ENCODE measurements around the gene MRPS6.

The MRPS6 gene

DNA sequence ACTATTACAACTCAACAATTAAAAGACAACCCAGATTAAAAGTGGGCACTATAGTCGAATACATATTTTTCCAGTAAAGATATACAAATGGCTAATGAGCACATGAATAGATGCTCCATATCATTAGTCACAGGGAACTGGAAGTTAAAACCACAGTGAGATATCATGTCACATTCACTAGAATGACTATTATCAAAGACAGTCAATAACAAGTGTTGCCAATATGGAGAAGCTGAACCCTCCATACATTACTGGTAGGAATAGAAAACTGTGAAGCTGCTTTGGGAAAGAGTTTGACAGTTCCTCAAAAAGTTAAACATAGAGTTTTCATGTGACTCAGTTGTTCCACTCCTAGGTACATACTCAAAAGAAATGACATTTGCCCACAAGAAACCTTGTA is 30.6 kb upstream of the MRPS6 start:
- Histone ChIP-seq H3K36me3 (no peaks in the 10 kb centered on the region), H3K4me3 (ENCODE audit: low read depth, low read length) (no peak overlapping the region), H3K4me1 (no peaks in the 10 kb centered on the region), H3K27me3 (peaks cover 55% of the 10 kb centered on the region), H3K9me3 (no peaks in the 10 kb centered on the region)
- TF ChIP-seq, protein P1, sequence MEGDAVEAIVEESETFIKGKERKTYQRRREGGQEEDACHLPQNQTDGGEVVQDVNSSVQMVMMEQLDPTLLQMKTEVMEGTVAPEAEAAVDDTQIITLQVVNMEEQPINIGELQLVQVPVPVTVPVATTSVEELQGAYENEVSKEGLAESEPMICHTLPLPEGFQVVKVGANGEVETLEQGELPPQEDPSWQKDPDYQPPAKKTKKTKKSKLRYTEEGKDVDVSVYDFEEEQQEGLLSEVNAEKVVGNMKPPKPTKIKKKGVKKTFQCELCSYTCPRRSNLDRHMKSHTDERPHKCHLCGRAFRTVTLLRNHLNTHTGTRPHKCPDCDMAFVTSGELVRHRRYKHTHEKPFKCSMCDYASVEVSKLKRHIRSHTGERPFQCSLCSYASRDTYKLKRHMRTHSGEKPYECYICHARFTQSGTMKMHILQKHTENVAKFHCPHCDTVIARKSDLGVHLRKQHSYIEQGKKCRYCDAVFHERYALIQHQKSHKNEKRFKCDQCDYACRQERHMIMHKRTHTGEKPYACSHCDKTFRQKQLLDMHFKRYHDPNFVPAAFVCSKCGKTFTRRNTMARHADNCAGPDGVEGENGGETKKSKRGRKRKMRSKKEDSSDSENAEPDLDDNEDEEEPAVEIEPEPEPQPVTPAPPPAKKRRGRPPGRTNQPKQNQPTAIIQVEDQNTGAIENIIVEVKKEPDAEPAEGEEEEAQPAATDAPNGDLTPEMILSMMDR (IDR thresholded peaks at IDR 0.05; ENCODE audit: low read depth, low read length), result no peak
- DNase-seq, result no peak

DNA sequence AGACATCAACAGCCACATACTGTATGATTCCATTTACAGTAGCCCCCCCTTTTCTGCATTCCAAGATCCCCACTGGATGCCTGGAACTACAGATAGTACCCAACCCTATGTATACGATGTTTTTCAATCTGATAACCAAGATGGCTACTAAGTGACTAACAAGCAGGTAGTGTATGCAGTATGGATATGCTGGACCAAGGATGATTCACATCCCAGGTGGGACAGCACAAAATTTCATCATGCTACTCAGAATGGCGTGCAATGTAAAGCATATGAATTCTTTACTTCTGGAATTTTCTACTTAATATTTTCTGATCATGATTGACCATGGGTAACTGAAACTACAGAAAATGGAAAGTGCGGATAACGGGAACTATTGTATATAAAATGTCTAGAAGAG is 30.0 kb upstream of the MRPS6 start:
- TF ChIP-seq, protein P1 (IDR thresholded peaks at IDR 0.05; ENCODE audit: low read depth, low read length), result no peak
- Histone ChIP-seq H3K9me3 (no peaks in the 10 kb centered on the region), H3K4me1 (no peaks in the 10 kb centered on the region), H3K27me3 (peaks cover 50% of the 10 kb centered on the region), H3K36me3 (no peaks in the 10 kb centered on the region), H3K4me3 (ENCODE audit: low read depth, low read length) (no peak overlapping the region)
- no peak for DNase-seq

DNA sequence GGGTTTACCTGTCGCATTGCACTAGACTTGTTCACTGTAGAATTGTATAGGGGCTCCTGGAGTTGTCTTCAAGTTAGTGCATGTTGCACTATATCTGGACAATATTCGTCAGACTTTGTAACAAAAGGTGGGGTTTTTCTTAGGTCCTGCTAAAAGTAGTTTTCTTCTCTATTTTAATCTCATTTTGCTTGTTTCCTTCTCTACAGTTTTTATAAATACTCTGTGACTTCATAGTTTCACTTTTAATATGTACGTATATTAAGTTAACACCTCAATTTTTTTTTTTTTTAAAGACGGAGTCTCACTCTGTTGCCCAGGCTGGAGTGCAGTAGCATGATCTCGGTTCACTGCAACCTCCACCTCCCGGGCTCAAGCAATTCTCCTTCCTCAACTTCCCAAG is 26.5 kb upstream of the MRPS6 start:
- Histone ChIP-seq H3K36me3 (no peaks in the 10 kb centered on the region), H3K4me1 (no peaks in the 10 kb centered on the region), H3K4me3 (ENCODE audit: low read depth, low read length) (no peak overlapping the region), H3K27me3 (peaks cover 25% of the 10 kb centered on the region), H3K9me3 (no peaks in the 10 kb centered on the region)
- TF ChIP-seq, protein P1 (IDR thresholded peaks at IDR 0.05; ENCODE audit: low read depth, low read length), result no peak
- DNase-seq, result no peak

DNA sequence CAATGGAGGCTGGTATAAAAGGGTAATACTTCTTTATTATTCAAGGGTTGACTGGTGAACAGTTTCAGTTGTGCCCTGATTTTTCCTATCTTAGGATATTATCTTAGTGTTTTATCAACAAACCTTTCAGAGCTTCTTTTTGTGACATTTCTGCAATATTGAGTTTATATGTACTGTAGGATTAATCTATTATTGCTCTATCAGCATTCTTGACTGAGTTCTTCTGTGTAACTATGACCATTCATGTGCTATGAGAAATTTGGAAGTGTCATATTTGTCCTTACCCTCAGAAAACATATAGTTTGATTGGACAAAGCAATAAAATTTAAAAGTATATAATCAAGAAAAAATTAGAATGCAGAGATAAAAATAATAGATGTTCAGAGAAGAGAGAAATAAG is 25.5 kb upstream of the MRPS6 start:
- H3K4me3 ChIP-seq (ENCODE audit: low read depth, low read length), result no peak overlapping the region
- no peaks in the 10 kb centered on the region for H3K36me3 ChIP-seq
- TF ChIP-seq, protein P1 (IDR thresholded peaks at IDR 0.05; ENCODE audit: low read depth, low read length), result no peak
- peaks cover 18% of the 10 kb centered on the region for H3K27me3 ChIP-seq
- H3K9me3 ChIP-seq, result no peaks in the 10 kb centered on the region
- no peaks in the 10 kb centered on the region for H3K4me1 ChIP-seq
- no peak for DNase-seq

DNA sequence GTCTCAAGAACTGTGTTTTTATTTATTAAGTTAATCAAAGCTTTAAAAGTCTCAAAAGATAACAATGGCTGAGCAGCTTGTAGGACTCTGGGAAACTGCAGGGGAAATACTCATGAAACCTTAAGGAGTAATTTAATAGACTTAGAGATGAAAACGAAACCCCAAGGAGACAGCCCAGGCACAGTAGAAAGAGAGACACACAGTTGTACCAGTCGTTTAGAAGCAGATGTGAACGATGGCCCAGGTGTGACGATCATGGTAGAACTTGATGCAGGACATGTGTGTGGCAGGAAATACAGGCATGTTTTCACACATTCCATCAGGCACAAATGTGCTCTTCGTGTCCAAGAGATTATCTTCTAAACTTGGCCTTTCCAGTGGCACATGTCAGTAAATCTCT is 21.2 kb upstream of the MRPS6 start:
- Histone ChIP-seq H3K4me3 (ENCODE audit: low read depth, low read length) (no peak overlapping the region), H3K27me3 (no peaks in the 10 kb centered on the region), H3K36me3 (no peaks in the 10 kb centered on the region), H3K4me1 (no peaks in the 10 kb centered on the region), H3K9me3 (no peaks in the 10 kb centered on the region)
- DNase-seq, result no peak
- TF ChIP-seq, protein P1 (IDR thresholded peaks at IDR 0.05; ENCODE audit: low read depth, low read length), result no peak

DNA sequence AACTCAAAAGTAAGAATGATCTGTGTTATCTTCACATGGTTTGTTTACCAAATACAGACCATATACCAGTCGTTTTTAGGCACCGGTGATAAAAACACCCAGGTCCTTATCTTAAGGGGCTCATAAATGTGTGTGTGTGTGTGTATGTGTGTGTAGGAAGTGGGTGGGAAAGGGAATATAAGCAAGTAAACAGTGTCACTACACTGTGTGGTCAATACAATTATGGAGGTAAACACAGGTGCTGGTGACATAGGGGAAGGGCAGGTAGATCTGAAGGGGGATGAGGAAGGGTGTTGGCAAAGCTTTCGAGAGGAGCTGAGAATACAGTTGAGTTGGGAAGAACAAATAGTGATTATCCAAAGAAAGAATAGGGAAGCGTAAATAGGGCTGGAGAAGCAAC is 19.1 kb upstream of the MRPS6 start:
- H3K36me3 ChIP-seq, result no peaks in the 10 kb centered on the region
- H3K4me1 ChIP-seq, result no peaks in the 10 kb centered on the region
- no peaks in the 10 kb centered on the region for H3K27me3 ChIP-seq
- H3K9me3 ChIP-seq, result no peaks in the 10 kb centered on the region
- no peak for DNase-seq
- TF ChIP-seq, protein P1 (IDR thresholded peaks at IDR 0.05; ENCODE audit: low read depth, low read length), result no peak
- H3K4me3 ChIP-seq (ENCODE audit: low read depth, low read length), result no peak overlapping the region
